ENCODE results near the gene HOXD13.
A peak's percentile ranks its signal among the peaks of the same experiment; 100 is the strongest.

HOXD13 gene

DNA sequence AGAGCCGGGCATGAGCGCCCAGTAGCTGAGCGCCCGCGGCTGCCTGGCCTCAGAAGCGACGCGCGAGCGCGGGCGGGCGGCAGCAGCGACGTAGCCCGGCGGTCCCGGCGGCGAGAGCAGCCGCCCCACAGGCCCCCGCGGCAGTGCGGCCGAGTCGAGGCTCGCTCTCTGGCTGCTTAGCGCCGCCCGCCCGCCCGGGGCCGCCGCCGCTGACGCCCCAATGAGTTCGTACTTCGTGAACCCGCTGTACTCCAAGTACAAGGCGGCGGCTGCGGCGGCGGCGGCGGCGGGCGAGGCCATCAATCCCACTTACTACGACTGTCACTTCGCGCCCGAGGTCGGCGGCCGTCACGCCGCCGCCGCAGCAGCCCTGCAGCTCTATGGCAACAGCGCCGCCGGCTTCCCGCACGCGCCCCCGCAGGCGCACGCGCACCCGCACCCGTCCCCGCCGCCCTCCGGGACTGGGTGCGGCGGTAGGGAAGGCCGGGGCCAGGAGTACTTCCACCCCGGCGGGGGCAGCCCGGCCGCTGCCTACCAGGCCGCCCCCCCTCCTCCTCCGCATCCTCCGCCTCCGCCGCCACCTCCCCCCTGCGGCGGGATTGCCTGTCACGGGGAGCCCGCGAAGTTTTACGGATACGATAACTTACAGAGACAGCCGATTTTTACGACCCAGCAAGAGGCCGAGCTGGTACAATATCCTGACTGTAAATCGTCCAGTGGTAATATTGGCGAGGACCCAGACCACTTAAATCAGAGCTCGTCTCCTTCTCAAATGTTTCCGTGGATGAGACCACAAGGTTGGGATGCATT is 37.8 kb downstream of the HOXD13 start (continued):
- TF ChIP-seq ZNF792 (tag by site-specific recombination; IDR thresholded peaks at IDR 0.05) (no peak), RBAK (tag by site-specific recombination; IDR thresholded peaks at IDR 0.05) (no peak), ZNF184 (tag by site-specific recombination; IDR thresholded peaks at IDR 0.05) (no peak), ZNF341 (tag by site-specific recombination; IDR thresholded peaks at IDR 0.05; ENCODE audit: low read depth) (peak; percentile 79), BCL11A (tag by site-specific recombination; IDR thresholded peaks at IDR 0.05; ENCODE audit: low read depth) (peak; percentile 33; the same call in 1 of the 2 replicates), ZNF274 (IDR thresholded peaks at IDR 0.05; ENCODE audit: low read length) (no peak), ZNF274 (tag by site-specific recombination; IDR thresholded peaks at IDR 0.05; ENCODE audit: borderline replicate concordance) (no peak), ZNF148 (tag by site-specific recombination; IDR thresholded peaks at IDR 0.05; ENCODE audit: borderline replicate concordance) (no peak), ZNF114 (tag by site-specific recombination; IDR thresholded peaks at IDR 0.05) (no peak), ZFP3 (tag by site-specific recombination; IDR thresholded peaks at IDR 0.05; ENCODE audit: low read depth) (no peak), ZNF518A (tag by site-specific recombination; conservative IDR thresholded peaks at IDR 0.05; ENCODE audit: low read depth) (no peak), ZBTB7A (tag by site-specific recombination; IDR thresholded peaks at IDR 0.05; ENCODE audit: low read depth) (no peak), EGR2 (tag by site-specific recombination; IDR thresholded peaks at IDR 0.05; ENCODE audit: low read depth) (peak; percentile 87), IKZF3 (tag by site-specific recombination; IDR thresholded peaks at IDR 0.05) (peak; percentile 77), ZNF433 (tag by site-specific recombination; IDR thresholded peaks at IDR 0.05; ENCODE audit: low read depth) (no peak), ZNF837 (tag by site-specific recombination; IDR thresholded peaks at IDR 0.05) (no peak), ZXDB (tag by site-specific recombination; IDR thresholded peaks at IDR 0.05) (peak; percentile 81), REPIN1 (tag by site-specific recombination; IDR thresholded peaks at IDR 0.05; ENCODE audit: low read depth) (no peak), ZNF624 (tag by site-specific recombination; IDR thresholded peaks at IDR 0.05) (no peak), ZSCAN16 (tag by site-specific recombination; IDR thresholded peaks at IDR 0.05) (no peak), ZNF558 (tag by site-specific recombination; IDR thresholded peaks at IDR 0.05) (no peak), ZFHX2 (tag by site-specific recombination; conservative IDR thresholded peaks at IDR 0.05) (peak; percentile 96)
- TF ChIP-seq, protein P1, sequence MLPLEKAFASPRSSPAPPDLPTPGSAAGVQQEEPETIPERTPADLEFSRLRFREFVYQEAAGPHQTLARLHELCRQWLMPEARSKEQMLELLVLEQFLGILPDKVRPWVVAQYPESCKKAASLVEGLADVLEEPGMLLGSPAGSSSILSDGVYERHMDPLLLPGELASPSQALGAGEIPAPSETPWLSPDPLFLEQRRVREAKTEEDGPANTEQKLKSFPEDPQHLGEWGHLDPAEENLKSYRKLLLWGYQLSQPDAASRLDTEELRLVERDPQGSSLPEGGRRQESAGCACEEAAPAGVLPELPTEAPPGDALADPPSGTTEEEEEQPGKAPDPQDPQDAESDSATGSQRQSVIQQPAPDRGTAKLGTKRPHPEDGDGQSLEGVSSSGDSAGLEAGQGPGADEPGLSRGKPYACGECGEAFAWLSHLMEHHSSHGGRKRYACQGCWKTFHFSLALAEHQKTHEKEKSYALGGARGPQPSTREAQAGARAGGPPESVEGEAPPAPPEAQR (tag by site-specific recombination; IDR thresholded peaks at IDR 0.05) = no peak
- TF ChIP-seq, protein P2, sequence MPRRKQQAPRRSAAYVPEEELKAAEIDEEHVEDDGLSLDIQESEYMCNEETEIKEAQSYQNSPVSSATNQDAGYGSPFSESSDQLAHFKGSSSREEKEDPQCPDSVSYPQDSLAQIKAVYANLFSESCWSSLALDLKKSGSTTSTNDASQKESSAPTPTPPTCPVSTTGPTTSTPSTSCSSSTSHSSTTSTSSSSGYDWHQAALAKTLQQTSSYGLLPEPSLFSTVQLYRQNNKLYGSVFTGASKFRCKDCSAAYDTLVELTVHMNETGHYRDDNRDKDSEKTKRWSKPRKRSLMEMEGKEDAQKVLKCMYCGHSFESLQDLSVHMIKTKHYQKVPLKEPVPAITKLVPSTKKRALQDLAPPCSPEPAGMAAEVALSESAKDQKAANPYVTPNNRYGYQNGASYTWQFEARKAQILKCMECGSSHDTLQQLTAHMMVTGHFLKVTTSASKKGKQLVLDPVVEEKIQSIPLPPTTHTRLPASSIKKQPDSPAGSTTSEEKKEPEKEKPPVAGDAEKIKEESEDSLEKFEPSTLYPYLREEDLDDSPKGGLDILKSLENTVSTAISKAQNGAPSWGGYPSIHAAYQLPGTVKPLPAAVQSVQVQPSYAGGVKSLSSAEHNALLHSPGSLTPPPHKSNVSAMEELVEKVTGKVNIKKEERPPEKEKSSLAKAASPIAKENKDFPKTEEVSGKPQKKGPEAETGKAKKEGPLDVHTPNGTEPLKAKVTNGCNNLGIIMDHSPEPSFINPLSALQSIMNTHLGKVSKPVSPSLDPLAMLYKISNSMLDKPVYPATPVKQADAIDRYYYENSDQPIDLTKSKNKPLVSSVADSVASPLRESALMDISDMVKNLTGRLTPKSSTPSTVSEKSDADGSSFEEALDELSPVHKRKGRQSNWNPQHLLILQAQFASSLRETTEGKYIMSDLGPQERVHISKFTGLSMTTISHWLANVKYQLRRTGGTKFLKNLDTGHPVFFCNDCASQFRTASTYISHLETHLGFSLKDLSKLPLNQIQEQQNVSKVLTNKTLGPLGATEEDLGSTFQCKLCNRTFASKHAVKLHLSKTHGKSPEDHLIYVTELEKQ (tag by site-specific recombination; IDR thresholded peaks at IDR 0.05; ENCODE audit: borderline replicate concordance) = peak; percentile 36; the same call in 1 of the 2 replicates
- TF ChIP-seq, protein P3, sequence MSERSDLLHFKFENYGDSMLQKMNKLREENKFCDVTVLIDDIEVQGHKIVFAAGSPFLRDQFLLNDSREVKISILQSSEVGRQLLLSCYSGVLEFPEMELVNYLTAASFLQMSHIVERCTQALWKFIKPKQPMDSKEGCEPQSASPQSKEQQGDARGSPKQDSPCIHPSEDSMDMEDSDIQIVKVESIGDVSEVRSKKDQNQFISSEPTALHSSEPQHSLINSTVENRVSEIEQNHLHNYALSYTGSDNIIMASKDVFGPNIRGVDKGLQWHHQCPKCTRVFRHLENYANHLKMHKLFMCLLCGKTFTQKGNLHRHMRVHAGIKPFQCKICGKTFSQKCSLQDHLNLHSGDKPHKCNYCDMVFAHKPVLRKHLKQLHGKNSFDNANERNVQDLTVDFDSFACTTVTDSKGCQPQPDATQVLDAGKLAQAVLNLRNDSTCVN (tag by site-specific recombination; optimal IDR thresholded peaks at IDR 0.05) = peak; percentile 58
